Measurements from ENCODE around the gene ASPG.
A peak's percentile ranks its signal among the peaks of the same experiment; 100 is the strongest.

Gene ASPG

GRCh38 chr14:104094709-104095425, 9.4 kb downstream of the ASPG start:
- DNase-seq = peak; percentile 70

DNA sequence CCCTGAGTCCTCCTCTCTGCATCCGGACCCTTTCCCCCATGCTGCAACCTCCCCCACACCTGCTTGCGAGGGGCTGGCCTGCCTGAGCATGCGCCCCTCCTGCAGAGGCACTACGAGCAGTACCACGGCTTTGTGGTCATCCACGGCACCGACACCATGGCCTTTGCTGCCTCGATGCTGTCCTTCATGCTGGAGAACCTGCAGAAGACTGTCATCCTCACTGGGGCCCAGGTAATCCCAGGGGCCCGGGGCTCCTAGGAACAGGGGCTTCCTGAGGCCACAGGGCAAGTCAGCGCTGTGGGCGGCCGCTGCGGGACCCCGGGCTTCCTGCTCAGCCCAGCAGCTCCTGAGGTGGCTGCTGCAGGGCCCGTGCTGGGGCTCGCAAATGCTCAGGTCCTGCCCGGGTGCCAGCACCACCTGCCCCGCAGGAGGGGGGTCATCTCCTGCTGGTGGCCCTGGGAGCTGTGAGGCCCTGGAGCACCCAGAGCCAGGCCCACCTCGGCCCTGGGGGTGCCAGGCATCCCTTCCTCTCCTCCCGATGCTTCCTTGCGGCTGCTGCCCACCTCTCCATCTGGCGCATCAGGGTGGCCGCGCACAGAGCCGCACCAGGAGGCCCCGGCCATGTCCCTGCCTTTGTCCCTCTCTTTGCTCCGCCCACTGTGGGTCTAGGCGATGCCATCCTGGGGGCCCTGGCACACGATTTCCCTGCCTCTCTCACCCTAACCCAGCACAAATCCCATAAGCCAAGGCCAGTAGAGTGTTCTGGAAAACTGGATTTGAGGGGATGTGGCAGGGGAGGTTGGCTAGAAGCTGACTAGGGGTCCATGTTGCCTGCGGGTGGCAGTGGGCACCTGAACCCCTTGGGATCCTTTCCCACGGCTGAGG, 10.2 kb downstream of the ASPG start:
- no peak for DNase-seq

DNA sequence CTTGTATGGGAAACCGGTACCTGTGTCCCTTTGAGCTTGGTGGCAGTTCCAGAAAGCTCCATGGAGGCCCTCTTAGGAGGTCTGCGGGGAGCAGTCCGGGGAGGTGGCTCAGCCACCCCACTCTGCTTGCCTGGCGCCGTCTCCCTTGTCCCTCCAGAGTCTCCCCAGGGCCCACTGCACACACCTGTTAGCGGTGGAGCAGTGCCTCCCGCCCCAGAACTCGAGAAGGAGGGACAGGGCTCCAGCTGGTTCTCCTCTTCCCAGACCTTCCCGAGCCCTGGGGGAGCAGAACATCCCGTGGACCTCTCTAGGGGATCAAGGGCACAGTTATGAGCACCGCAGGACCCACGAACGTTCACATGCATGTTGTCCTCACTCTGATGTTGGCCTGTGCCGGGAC, 10.8 kb downstream of the ASPG start:
- DNase-seq = no peak

- DNase-seq = no peak
Observed at GRCh38 chr14:104096751-104097700, 11.5 kb downstream of the ASPG start.

DNA sequence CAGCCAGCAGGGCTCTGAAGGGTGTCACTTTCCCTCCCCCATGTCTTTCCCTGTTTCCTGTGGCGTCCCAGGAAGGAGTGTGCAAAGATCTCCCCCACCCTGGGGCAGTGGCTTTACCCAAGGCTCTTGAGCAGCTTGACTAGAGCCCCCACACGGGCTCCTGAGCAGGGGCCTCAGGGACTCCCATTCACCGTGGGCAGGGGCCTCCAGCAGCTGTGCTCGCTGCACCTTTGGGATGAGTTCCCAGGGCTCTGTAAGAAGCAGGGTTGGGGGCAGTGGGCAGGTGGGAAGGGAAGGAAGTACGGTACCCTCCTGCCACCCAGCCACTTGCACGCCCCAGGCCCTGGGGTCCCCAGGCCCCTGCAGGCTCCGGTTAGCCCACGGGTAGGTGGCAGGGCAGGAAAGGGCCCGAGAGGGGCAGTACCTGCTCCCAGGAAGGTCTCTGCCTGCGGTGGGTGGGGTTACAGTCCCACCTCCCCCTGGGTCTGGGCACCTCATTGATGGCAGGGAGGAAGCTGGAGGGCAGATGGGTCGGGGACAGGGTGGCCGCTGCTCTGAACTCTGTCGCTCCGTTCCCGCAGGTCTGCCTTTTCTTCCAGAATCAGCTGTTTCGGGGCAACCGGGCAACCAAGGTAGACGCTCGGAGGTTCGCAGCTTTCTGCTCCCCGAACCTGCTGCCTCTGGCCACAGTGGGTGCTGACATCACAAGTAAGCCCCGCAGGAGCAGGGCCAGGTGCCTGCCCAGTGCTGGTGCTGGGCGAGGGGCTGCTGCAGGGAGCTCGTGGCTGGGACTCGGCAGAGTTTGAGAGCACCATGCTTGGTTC, 13.0 kb downstream of the ASPG start:
- DNase-seq = no peak

- DNase-seq = no peak
Observed at GRCh38 chr14:104099096-104100041, 13.9 kb downstream of the ASPG start.

- no peak for DNase-seq
Observed at GRCh38 chr14:104100171-104101085, 14.9 kb downstream of the ASPG start.

DNA sequence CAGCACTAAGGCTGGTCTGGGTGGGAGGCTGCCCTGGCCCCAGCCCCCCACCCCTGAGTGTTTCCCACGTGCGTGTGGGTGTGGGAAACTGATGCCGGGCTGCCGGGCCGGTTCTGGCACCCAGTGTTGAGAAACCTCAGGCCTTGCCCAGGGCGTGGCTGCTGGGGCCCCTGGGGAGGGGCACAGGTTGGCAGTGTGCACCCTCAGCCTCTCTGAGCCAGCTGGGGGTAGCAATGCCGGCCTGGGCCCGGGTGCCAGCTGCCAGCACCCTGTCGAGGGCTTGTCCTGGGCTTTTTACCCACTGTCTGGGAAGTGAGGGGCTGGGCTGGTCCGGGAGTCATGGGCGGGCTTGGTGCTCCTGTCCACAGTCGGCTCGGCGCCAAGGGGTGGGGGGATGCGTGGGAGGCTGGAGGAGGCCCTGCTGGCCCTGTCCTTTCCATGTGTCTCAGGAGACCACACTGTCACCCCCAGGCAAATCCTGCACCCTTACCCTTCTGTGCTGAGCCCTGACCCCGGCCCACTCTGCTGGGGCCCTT, 15.7 kb downstream of the ASPG start:
- no peak for DNase-seq

DNA sequence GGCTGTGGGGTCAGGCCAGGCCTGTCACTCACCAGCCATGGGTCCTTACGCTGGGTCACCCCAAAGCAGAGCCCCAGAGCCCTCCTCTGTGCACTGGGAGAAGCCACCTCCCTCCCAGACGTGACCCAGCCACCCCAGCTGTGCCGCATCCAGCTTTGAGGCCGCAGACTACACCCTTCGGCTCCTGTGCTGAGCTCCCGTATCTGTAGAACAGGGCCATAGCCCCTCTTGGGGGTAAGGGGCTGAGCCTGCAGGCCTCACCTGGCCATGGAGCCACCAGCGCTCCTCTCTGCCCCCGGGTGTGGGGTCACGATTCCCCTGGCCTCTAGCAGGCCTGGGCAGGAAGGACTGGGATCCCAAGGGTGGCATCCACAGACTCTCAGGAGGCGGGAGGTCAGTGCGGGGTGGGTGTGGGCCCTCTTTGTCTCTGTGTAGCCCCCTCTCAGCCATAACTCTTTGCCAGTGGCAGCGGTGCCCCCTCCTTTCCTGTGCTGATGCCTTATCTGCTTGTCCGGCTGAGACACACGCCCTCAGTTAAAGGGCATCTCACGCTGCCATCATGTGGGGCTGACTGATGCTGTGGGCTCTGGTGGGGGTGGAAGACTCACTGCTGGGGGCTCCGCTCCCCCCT, 16.3 kb downstream of the ASPG start:
- DNase-seq = no peak

DNA sequence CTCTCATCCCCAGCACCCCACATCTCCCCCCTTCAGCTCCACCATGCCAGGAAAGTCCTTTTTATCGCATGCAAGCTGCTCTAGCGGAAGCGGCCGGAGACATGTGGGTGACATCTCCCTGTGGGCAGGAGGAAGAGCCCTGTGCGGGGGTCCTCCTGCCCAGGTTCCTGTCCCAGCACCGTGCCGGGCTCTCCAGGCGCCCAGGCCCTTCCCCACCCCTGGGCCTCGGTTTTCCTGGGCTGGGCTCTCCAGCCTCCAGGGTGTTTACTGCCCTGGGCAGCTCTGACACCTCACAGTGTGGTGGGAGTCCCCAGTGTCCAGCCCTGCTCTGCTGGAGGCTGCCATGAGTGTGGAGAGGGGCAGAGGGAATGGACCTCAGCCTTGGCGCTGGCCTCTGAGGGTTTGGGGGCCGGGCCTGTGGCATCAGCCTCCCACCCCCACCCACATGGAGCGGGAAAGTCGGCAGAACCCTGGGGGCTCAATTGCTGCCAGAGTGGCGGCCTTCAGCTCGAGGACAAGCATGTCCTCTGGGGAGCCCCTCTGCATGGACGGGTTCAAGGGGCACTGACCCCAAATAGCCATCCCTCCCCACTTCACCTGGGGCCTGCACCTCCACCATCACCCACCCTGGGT, 16.9 kb downstream of the ASPG start:
- no peak for DNase-seq

- DNase-seq = no peak
Observed at GRCh38 chr14:104103061-104103445, 17.6 kb downstream of the ASPG start.

DNA sequence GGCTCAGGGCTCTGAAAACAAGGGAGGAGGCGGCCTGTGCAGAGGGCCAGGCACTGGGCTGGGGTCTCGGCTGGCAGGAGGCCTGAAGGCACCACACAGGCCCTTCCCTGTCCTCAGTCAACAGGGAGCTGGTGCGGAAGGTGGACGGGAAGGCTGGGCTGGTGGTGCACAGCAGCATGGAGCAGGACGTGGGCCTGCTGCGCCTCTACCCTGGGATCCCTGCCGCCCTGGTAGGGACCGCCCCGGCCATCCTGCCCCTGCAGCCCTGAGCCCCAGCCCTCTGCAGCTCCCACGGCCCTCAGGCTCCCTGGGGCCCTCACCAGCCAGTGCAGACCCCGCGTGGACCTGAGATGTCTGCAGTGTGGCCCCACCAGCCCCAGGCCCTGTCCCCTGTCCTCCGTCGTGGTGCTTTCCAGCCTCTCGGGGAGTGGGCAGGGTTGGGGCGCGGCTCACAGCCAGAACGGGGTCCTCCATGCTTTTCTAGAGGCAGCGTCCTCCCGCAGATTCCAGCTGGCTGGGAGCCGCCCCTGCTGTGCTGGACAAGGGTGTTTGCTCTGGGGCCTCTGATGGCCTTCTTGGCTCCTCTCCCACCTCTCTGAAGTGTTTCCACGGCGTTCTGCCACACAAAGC, 18.1 kb downstream of the ASPG start:
- DNase-seq = peak; percentile 68

GRCh38 chr14:104104076-104104901, 18.8 kb downstream of the ASPG start:
- DNase-seq = no peak

- DNase-seq = no peak
Observed at GRCh38 chr14:104105071-104105821, 19.7 kb downstream of the ASPG start.

DNA sequence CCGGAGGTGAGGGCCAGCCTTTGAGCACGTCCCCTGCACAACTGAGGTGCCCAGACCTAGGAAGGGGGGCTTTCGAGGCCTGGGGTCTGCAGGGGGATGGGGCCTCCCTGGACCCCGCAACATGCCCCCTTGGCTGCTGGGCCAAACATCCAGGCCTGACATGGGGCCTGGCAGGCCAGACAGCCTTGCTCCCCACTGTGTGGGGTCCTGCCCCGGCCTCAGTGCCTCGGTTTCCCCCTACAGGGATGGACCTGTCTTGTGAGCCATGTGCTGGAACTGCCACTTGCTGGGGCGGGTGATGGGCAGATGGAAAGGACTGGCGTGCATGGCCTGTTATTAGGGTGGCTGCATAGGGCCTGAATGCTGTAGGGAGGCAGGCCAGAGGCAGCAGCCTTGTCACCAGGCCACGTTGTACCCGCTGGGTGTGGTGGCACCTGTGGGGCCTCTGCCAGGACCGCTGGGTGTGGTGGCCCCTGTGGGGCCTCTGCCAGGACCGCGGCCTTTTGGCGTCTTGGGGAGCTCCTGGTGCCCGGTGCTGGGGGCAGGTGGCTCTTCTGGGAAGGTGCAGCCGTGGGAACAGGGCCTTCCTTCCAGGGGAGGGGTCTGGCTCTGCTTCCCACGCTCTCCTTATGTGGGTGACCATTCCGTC, 20.4 kb downstream of the ASPG start:
- DNase-seq = no peak

GRCh38 chr14:104106471-104106991, 21.0 kb downstream of the ASPG start:
- no peak for DNase-seq

All from DMS79 treated with DMSO at 0.1 percent for 48 hours (cell line).